Naive B cell (primary cell): ENCODE measurements around the gene TUBGCP4. TPM values are rescaled to one million over a fixed set of nuclear protein-coding genes. Genes with fewer than 3 reads are reported as not detected.
"Not testable (repeated sequence)": the region's sequence is repeated elsewhere in the genome, so short reads cannot be mapped to it uniquely, and the experiment has no call there.

Source experiments
- ATAC-seq, 2 donors: fragments of 150-1000 bp; cut with Tn5 transposase; 2 replicates each; pipeline ENCODE4 v1.10.0; 2021; ENCODE audit warnings: low read depth in 2 of 2, mild to moderate bottlenecking in 2 of 2, moderate library complexity in 2 of 2
- DNase-seq: peaks from one replicate; pipeline ENCODE4 v3.0.0; 2022
- H3K27ac Mint-ChIP-seq, 6 donors: one replicate each; pipeline ENCODE4 v1.8.0; 2020 to 2022; ENCODE audit warnings: mild to moderate bottlenecking in 6 of 6, mixed read lengths in 6 of 6, moderate library complexity in 5 of 6, inconsistent platforms in 2 of 6
- H3K27me3 Mint-ChIP-seq, 3 donors: one replicate each; pipeline ENCODE4 v1.8.0; 2021 to 2022; ENCODE audit warnings: mixed read lengths in 3 of 3, mild to moderate bottlenecking in 1 of 3
- H3K36me3 Mint-ChIP-seq, 2 donors: one replicate each; pipeline ENCODE4 v1.8.0; 2020 to 2022; ENCODE audit warnings: mixed read lengths in 2 of 2, inconsistent platforms in 1 of 2, mild to moderate bottlenecking in 1 of 2
- H3K4me1 Mint-ChIP-seq, 3 donors: one replicate each; pipeline ENCODE4 v1.8.0; 2020 to 2022; ENCODE audit warnings: mixed read lengths in 3 of 3, inconsistent platforms in 1 of 3, mild to moderate bottlenecking in 1 of 3, moderate library complexity in 1 of 3
- H3K4me3 Mint-ChIP-seq, 8 donors: one replicate each; pipeline ENCODE4 v1.8.0; 2020 to 2022; ENCODE audit warnings: mild to moderate bottlenecking in 8 of 8, mixed read lengths in 8 of 8, moderate library complexity in 8 of 8, inconsistent platforms in 2 of 8
- H3K9me3 Mint-ChIP-seq, 7 donors: one replicate each; pipeline ENCODE4 v1.8.0; 2020 to 2022; ENCODE audit warnings: mixed read lengths in 7 of 7, mild to moderate bottlenecking in 5 of 7, inconsistent platforms in 2 of 7, moderate library complexity in 1 of 7
- polyA plus RNA-seq, 6 donors: library from polyadenylated mRNA; unstranded; fragments of 300-500 nt; fragmentation: Illumina TruSeq; gene quantifications; one replicate each; pipeline ENCODE4 v1.2.3, GENCODE V29; 2021; ENCODE audit warnings: low read depth in 6 of 6

The TUBGCP4 gene
- polyA plus RNA-seq, 6 donors from 2014 or later = 3.1 to 16.5 (median 11.3) TPM

- peaks cover 0 to 1% (median 0%) of the 10 kb centered on the region in 7 donors for H3K9me3 Mint-ChIP-seq
- H3K27ac Mint-ChIP-seq = peak overlapping the region in 4 of 6 donors; percentile 16 to 87 (median 50)
- H3K4me1 Mint-ChIP-seq = peaks cover 21 to 28% (median 24%) of the 10 kb centered on the region in 3 donors
- DNase-seq (peak; percentile 31), ATAC-seq (peak; percentile 74 to 77)
- H3K4me3 Mint-ChIP-seq = peak overlapping the region in 1 of 8 donors; percentile 34
- no peaks in the 10 kb centered on the region for H3K27me3 Mint-ChIP-seq
- H3K36me3 Mint-ChIP-seq = peaks cover 8 to 10% of the 10 kb centered on the region in 2 donors
Measured at GRCh38 chr15:43376017-43376705, 5.3 kb downstream of the TUBGCP4 start.

GRCh38 chr15:43378601-43379000 lies 7.7 kb downstream of the TUBGCP4 start:
- Mint-ChIP-seq H3K27ac (peak overlapping the region in 2 of 6 donors; percentile 38 to 56), H3K27me3 (no peaks in the 10 kb centered on the region), H3K4me3 (no peak overlapping the region), H3K9me3 (peaks cover 0 to 1% (median 0%) of the 10 kb centered on the region in 7 donors), H3K4me1 (peaks cover 9 to 12% (median 12%) of the 10 kb centered on the region in 3 donors), H3K36me3 (peaks cover 10 to 14% of the 10 kb centered on the region in 2 donors)
- DNase-seq (no peak), ATAC-seq (no peak)

- no peak for DNase-seq
- peaks cover 26 to 33% of the 10 kb centered on the region in 2 donors for H3K36me3 Mint-ChIP-seq
- H3K4me3 Mint-ChIP-seq = no peak overlapping the region
- ATAC-seq = no peak
- H3K27me3 Mint-ChIP-seq = no peaks in the 10 kb centered on the region
- peaks cover 0 to 11% (median 5%) of the 10 kb centered on the region in 3 donors for H3K4me1 Mint-ChIP-seq
- H3K27ac Mint-ChIP-seq = no peak overlapping the region
- peaks cover 0 to 1% (median 0%) of the 10 kb centered on the region in 7 donors for H3K9me3 Mint-ChIP-seq
Measured at GRCh38 chr15:43382310-43382709, 11.4 kb downstream of the TUBGCP4 start.

- Mint-ChIP-seq H3K4me1 (peaks cover 0 to 5% (median 4%) of the 10 kb centered on the region in 3 donors), H3K27ac (peak overlapping the region in 2 of 6 donors; percentile 17 to 59), H3K9me3 (peaks cover 0 to 1% (median 0%) of the 10 kb centered on the region in 7 donors), H3K36me3 (peaks cover 19 to 26% of the 10 kb centered on the region in 2 donors), H3K27me3 (no peaks in the 10 kb centered on the region), H3K4me3 (no peak overlapping the region)
- ATAC-seq = no peak
- no peak for DNase-seq
Measured at GRCh38 chr15:43383070-43383469, 12.2 kb downstream of the TUBGCP4 start.

GRCh38 chr15:43390723-43391122 lies 19.8 kb downstream of the TUBGCP4 start:
- Mint-ChIP-seq H3K9me3 (no peaks in the 10 kb centered on the region), H3K36me3 (peaks cover 11 to 15% of the 10 kb centered on the region in 2 donors), H3K27me3 (no peaks in the 10 kb centered on the region), H3K4me3 (no peak overlapping the region), H3K4me1 (no peaks in the 10 kb centered on the region), H3K27ac (peak overlapping the region in 2 of 6 donors; percentile 9 to 89)
- DNase-seq (no peak), ATAC-seq (no peak)

GRCh38 chr15:43393592-43393991 lies 22.7 kb downstream of the TUBGCP4 start:
- H3K4me1 Mint-ChIP-seq, DNase-seq, H3K27me3 Mint-ChIP-seq, H3K27ac Mint-ChIP-seq, H3K9me3 Mint-ChIP-seq, ATAC-seq, H3K4me3 Mint-ChIP-seq: not testable (repeated sequence)
- H3K36me3 Mint-ChIP-seq = peaks cover 8 to 32% of the 10 kb centered on the region in 2 donors

- DNase-seq = no peak
- Mint-ChIP-seq H3K4me1 (no peaks in the 10 kb centered on the region), H3K27ac (peak overlapping the region in 1 of 6 donors; percentile 28), H3K9me3 (no peaks in the 10 kb centered on the region), H3K4me3 (no peak overlapping the region), H3K36me3 (peaks cover 12 to 38% of the 10 kb centered on the region in 2 donors), H3K27me3 (no peaks in the 10 kb centered on the region)
- no peak for ATAC-seq
Measured at GRCh38 chr15:43402255-43402654, 31.4 kb downstream of the TUBGCP4 start.

- Mint-ChIP-seq H3K27ac (peak overlapping the region in 3 of 6 donors; percentile 1 to 31 (median 30)), H3K27me3 (no peaks in the 10 kb centered on the region), H3K36me3 (peaks cover 20 to 45% of the 10 kb centered on the region in 2 donors), H3K4me3 (peak overlapping the region in 1 of 8 donors; percentile 18), H3K4me1 (no peaks in the 10 kb centered on the region), H3K9me3 (no peaks in the 10 kb centered on the region)
- DNase-seq = no peak
- no peak for ATAC-seq
Measured at GRCh38 chr15:43403616-43404015, 32.7 kb downstream of the TUBGCP4 start.

GRCh38 chr15:43404130-43404529 lies 33.2 kb downstream of the TUBGCP4 start:
- Mint-ChIP-seq H3K4me1 (no peaks in the 10 kb centered on the region), H3K27me3 (no peaks in the 10 kb centered on the region), H3K36me3 (peaks cover 25 to 50% of the 10 kb centered on the region in 2 donors), H3K27ac (peak overlapping the region in 2 of 6 donors; percentile 20 to 24), H3K4me3 (no peak overlapping the region), H3K9me3 (no peaks in the 10 kb centered on the region)
- DNase-seq (no peak), ATAC-seq (no peak)

- Mint-ChIP-seq H3K27me3 (no peaks in the 10 kb centered on the region), H3K36me3 (peaks cover 31 to 50% of the 10 kb centered on the region in 2 donors), H3K4me3 (no peak overlapping the region), H3K4me1 (no peaks in the 10 kb centered on the region), H3K27ac (peak overlapping the region in 1 of 6 donors; percentile 72), H3K9me3 (no peaks in the 10 kb centered on the region)
- no peak for DNase-seq
- no peak for ATAC-seq
Measured at GRCh38 chr15:43406189-43406588, 35.3 kb downstream of the TUBGCP4 start.

GRCh38 chr15:43406808-43407207 lies 35.9 kb downstream of the TUBGCP4 start:
- Mint-ChIP-seq H3K36me3 (peaks cover 34 to 45% of the 10 kb centered on the region in 2 donors), H3K27ac (peak overlapping the region in 1 of 6 donors; percentile 18)
- no peak for ATAC-seq

GRCh38 chr15:43408789-43409188 lies 37.9 kb downstream of the TUBGCP4 start:
- Mint-ChIP-seq H3K27me3 (no peaks in the 10 kb centered on the region), H3K27ac (peak overlapping the region in 2 of 6 donors; percentile 33 to 44), H3K36me3 (peaks cover 45 to 52% of the 10 kb centered on the region in 2 donors), H3K4me1 (peaks cover 0 to 3% (median 3%) of the 10 kb centered on the region in 3 donors), H3K4me3 (no peak overlapping the region), H3K9me3 (no peaks in the 10 kb centered on the region)
- DNase-seq (no peak), ATAC-seq (no peak)

More at GRCh38 chr15:43406808-43407207, 35.9 kb downstream of the TUBGCP4 start:
- Mint-ChIP-seq H3K9me3 (no peaks in the 10 kb centered on the region), H3K4me3 (no peak overlapping the region), H3K4me1 (no peaks in the 10 kb centered on the region), H3K27me3 (no peaks in the 10 kb centered on the region)
- DNase-seq = no peak

- H3K27me3 Mint-ChIP-seq = no peaks in the 10 kb centered on the region
- H3K4me3 Mint-ChIP-seq = no peak overlapping the region
- peaks cover 0 to 3% (median 3%) of the 10 kb centered on the region in 3 donors for H3K4me1 Mint-ChIP-seq
- ATAC-seq (no peak), DNase-seq (no peak)
- peak overlapping the region in 4 of 6 donors; percentile 54 to 94 (median 68) for H3K27ac Mint-ChIP-seq
- no peaks in the 10 kb centered on the region for H3K9me3 Mint-ChIP-seq
- H3K36me3 Mint-ChIP-seq = peaks cover 42 to 50% of the 10 kb centered on the region in 2 donors
Measured at GRCh38 chr15:43410572-43411214, 39.8 kb downstream of the TUBGCP4 start.

- peaks cover 0 to 3% (median 3%) of the 10 kb centered on the region in 3 donors for H3K4me1 Mint-ChIP-seq
- H3K4me3 Mint-ChIP-seq = no peak overlapping the region
- DNase-seq (no peak), ATAC-seq (no peak)
- no peaks in the 10 kb centered on the region for H3K9me3 Mint-ChIP-seq
- no peaks in the 10 kb centered on the region for H3K27me3 Mint-ChIP-seq
- H3K27ac Mint-ChIP-seq = no peak overlapping the region
- H3K36me3 Mint-ChIP-seq = peaks cover 41 to 50% of the 10 kb centered on the region in 2 donors
Measured at GRCh38 chr15:43412096-43412495, 41.2 kb downstream of the TUBGCP4 start.
